GM23338 (cell line): ENCODE measurements around the gene ATP5F1A. TPM values are rescaled to one million over a fixed set of nuclear protein-coding genes. Genes with fewer than 3 reads are reported as not detected.

Experiments
- ATAC-seq: fragments of 200-7000 bp; cut with Tn5 transposase; 3 replicates; pipeline ENCODE4 v1.9.1; 2020
- DNase-seq: peaks from one replicate; pipeline ENCODE4 v3.0.0-alpha.2; 2015; ENCODE audit warnings: low spot score
- H2AFZ ChIP-seq: fragments of 200-600 bp; sonication (generic); 2 replicates; pipeline ENCODE4 v1.8.0; 2016; ENCODE audit warnings: antibody characterized with exemption, mild to moderate bottlenecking, moderate library complexity
- H3F3A ChIP-seq: fragments of 200-600 bp; sonication (generic); replicated peaks from 2 replicates; pipeline ENCODE4 v1.8.0; 2017; ENCODE audit warnings: antibody characterized with exemption, mixed run types, low read depth
- H3K27ac ChIP-seq: fragments of 200-600 bp; sonication (generic); 2 replicates; pipeline ENCODE4 v1.6.1; 2016; ENCODE audit warnings: low read depth
- H3K27me3 ChIP-seq: fragments of 200-600 bp; sonication (generic); 2 replicates; pipeline ENCODE4 v1.8.0; 2016; ENCODE audit warnings: mild to moderate bottlenecking, mixed run types, moderate library complexity; ENCODE audit not compliant: insufficient read depth
- H3K36me3 ChIP-seq: fragments of 200-600 bp; sonication (generic); 2 replicates; pipeline ENCODE4 v1.8.0; 2016; ENCODE audit warnings: mild to moderate bottlenecking; ENCODE audit not compliant: insufficient read depth
- H3K4me1 ChIP-seq: fragments of 200-600 bp; sonication (generic); 2 replicates; pipeline ENCODE4 v1.8.0; 2016; ENCODE audit warnings: mild to moderate bottlenecking, moderate library complexity; ENCODE audit not compliant: insufficient read depth
- H3K4me2 ChIP-seq: fragments of 200-600 bp; sonication (generic); 2 replicates; pipeline ENCODE4 v1.7.1; 2017; ENCODE audit warnings: mixed run types
- H3K4me3 ChIP-seq: fragments of 200-600 bp; sonication (generic); 2 replicates; pipeline ENCODE4 v1.6.1; 2016; ENCODE audit warnings: mixed run types
- H3K79me2 ChIP-seq: fragments of 200-600 bp; sonication (generic); replicated peaks from 2 replicates; pipeline ENCODE4 v1.8.0; 2017; ENCODE audit warnings: mild to moderate bottlenecking; ENCODE audit not compliant: insufficient read depth
- H3K9me2 ChIP-seq: fragments of 200-600 bp; sonication (generic); 2 replicates; pipeline ENCODE4 v1.8.0; 2017; ENCODE audit not compliant: insufficient read depth
- H4K20me1 ChIP-seq: fragments of 200-600 bp; sonication (generic); replicated peaks from 2 replicates; pipeline ENCODE4 v1.8.0; 2017; ENCODE audit warnings: mild to moderate bottlenecking; ENCODE audit not compliant: insufficient read depth
- H3K27ac Mint-ChIP-seq: 2 replicates; pipeline ENCODE4 v1.8.0; 2020; ENCODE audit warnings: inconsistent platforms, mild to moderate bottlenecking, moderate library complexity, mixed read lengths
- H3K27me3 Mint-ChIP-seq: 3 replicates; pipeline ENCODE4 v1.8.0; 2022; ENCODE audit warnings: low read depth, mild to moderate bottlenecking, moderate library complexity, mixed read lengths, inconsistent platforms; ENCODE audit not compliant: insufficient read depth, poor library complexity
- H3K36me3 Mint-ChIP-seq: 3 replicates; pipeline ENCODE4 v1.8.0; 2021; ENCODE audit warnings: low read depth, mild to moderate bottlenecking, inconsistent platforms, moderate library complexity, mixed read lengths
- H3K4me1 Mint-ChIP-seq: 3 replicates; pipeline ENCODE4 v1.8.0; 2020; ENCODE audit warnings: mild to moderate bottlenecking, inconsistent platforms, mixed read lengths
- H3K4me3 Mint-ChIP-seq: 3 replicates; pipeline ENCODE4 v1.8.0; 2021; ENCODE audit warnings: moderate library complexity, mild to moderate bottlenecking, inconsistent platforms, mixed read lengths
- H3K9me3 Mint-ChIP-seq: 3 replicates; pipeline ENCODE4 v1.8.0; 2020; ENCODE audit warnings: moderate library complexity, mild to moderate bottlenecking, inconsistent platforms, mixed read lengths
- CREB1 ChIP-seq: fragments of 250-450 bp; sonication (Bioruptor Pico); IDR thresholded peaks from 2 replicates; pipeline ENCODE4 v1.5.0; 2020; ENCODE audit warnings: low read depth, mild to moderate bottlenecking, moderate library complexity
- CTCF ChIP-seq, 2 experiments: fragments of 200-600 bp in 1 of 2; sonication (generic) in 1 of 2; conservative IDR thresholded peaks; 2 replicates each; pipeline versions ENCODE4 v1.5.1 to v1.6.1; 2016 to 2017; ENCODE audit warnings: antibody characterized with exemption in 2 of 2, low read depth in 2 of 2, mild to moderate bottlenecking in 2 of 2, moderate library complexity in 1 of 2
- ETS1 ChIP-seq: IDR thresholded peaks from 2 replicates; pipeline ENCODE4 v1.6.1; 2016; ENCODE audit warnings: antibody characterized with exemption
- EZH2 ChIP-seq: fragments of 200-600 bp; sonication (generic); IDR thresholded peaks from one replicate; pipeline ENCODE4 v1.8.0; 2017; ENCODE audit warnings: antibody characterized with exemption, mild to moderate bottlenecking, low read depth; ENCODE audit not compliant: unreplicated experiment
- EZH2phosphoT487 ChIP-seq: fragments of 200-600 bp; sonication (generic); IDR thresholded peaks from one replicate; pipeline ENCODE4 v1.8.1; 2018; ENCODE audit warnings: antibody characterized with exemption; ENCODE audit not compliant: unreplicated experiment
- JUNB ChIP-seq: IDR thresholded peaks from one replicate; pipeline ENCODE4 v1.6.1; 2016; ENCODE audit warnings: antibody characterized with exemption; ENCODE audit not compliant: unreplicated experiment
- NANOG ChIP-seq: IDR thresholded peaks from 2 replicates; pipeline ENCODE4 v1.6.1; 2016; ENCODE audit warnings: antibody characterized with exemption, borderline replicate concordance
- POLR2AphosphoS5 ChIP-seq: IDR thresholded peaks from 2 replicates; pipeline ENCODE4 v1.6.1; 2016; ENCODE audit warnings: antibody characterized with exemption, low read depth
- REST ChIP-seq: IDR thresholded peaks from one replicate; pipeline ENCODE4 v1.6.1; 2018; ENCODE audit warnings: antibody characterized with exemption; ENCODE audit not compliant: unreplicated experiment
- STAT1 ChIP-seq: IDR thresholded peaks from one replicate; pipeline ENCODE4 v1.6.1; 2016; ENCODE audit warnings: antibody characterized with exemption; ENCODE audit not compliant: unreplicated experiment
- ZNF114 ChIP-seq: fragments of 250-450 bp; sonication (Bioruptor Pico); IDR thresholded peaks from 2 replicates; pipeline ENCODE4 v1.5.0; 2020; ENCODE audit warnings: mild to moderate bottlenecking, moderate library complexity
- ZNF331 ChIP-seq: fragments of 250-450 bp; sonication (Bioruptor Pico); IDR thresholded peaks from 2 replicates; pipeline ENCODE4 v1.5.0; 2020; ENCODE audit warnings: low read depth, mild to moderate bottlenecking, moderate library complexity
- ZNF462 ChIP-seq: fragments of 250-450 bp; sonication (Bioruptor Pico); IDR thresholded peaks from 2 replicates; pipeline ENCODE4 v1.5.0; 2020; ENCODE audit warnings: mild to moderate bottlenecking, moderate library complexity
- polyA plus RNA-seq: library from polyadenylated mRNA; unstranded; fragments of >200 nt; fragmentation: Nextera tagmentation; extraction: Ambion mirVana; gene quantifications from 2 replicates; pipeline ENCODE4 v1.2.1, GENCODE V29; 2016
- total RNA-seq: library from RNA; depleted of rRNA; stranded (reverse); fragments of >200 nt; shearing (Covaris generic); gene quantifications from 2 replicates; pipeline ENCODE4 v1.2.3, GENCODE V29; 2014

The ATP5F1A gene
- total and polyA plus RNA-seq, 2 experiments from 2014 or later = 353 to 822 TPM

- Histone ChIP-seq H3K36me3 (no peaks in the 10 kb centered on the region), H3K4me1 (peaks cover 8% of the 10 kb centered on the region; the same call in 1 of the 2 replicates), H3K79me2 (no peaks in the 10 kb centered on the region), H2AFZ (no peak overlapping the region), H3K9me2 (no peaks in the 10 kb centered on the region), H3K4me2 (no peak overlapping the region), H4K20me1 (no peaks in the 10 kb centered on the region), H3K27me3 (no peaks in the 10 kb centered on the region), H3K4me3 (no peak overlapping the region), H3F3A (no peaks in the 10 kb centered on the region), H3K27ac (no peak overlapping the region)
- Mint-ChIP-seq H3K4me3 (no peak overlapping the region), H3K36me3 (no peaks in the 10 kb centered on the region), H3K4me1 (peaks cover 14% of the 10 kb centered on the region), H3K27ac (no peak overlapping the region), H3K27me3 (no peaks in the 10 kb centered on the region), H3K9me3 (no peaks in the 10 kb centered on the region; the same call in 2 of the 3 replicates)
- TF ChIP-seq EZH2phosphoT487 = no peak
- no peak for TF ChIP-seq CTCF (conservative IDR thresholded peaks at IDR 0.05; ENCODE audit: low read depth in 2 of 2)
- TF ChIP-seq REST = no peak
- no peak for TF ChIP-seq ZNF462 (CRISPR knock-in tag)
- no peak for TF ChIP-seq ZNF331 (CRISPR knock-in tag)
- TF ChIP-seq EZH2 = no peak
- no peak for TF ChIP-seq ZNF114 (CRISPR knock-in tag)
- TF ChIP-seq POLR2AphosphoS5 = no peak
- TF ChIP-seq JUNB = no peak
- TF ChIP-seq ETS1 = no peak
- TF ChIP-seq NANOG = no peak
- no peak for TF ChIP-seq CREB1 (CRISPR knock-in tag)
- TF ChIP-seq STAT1 = no peak
- no peak for DNase-seq
- ATAC-seq = no peak
These were observed 43.1 kb upstream of the ATP5F1A start for GRCh38 chr18:46141199-46141598.
